GM12873 (cell line): ENCODE results near the gene SLX4IP.

Experiments
- CTCF ChIP-seq: IDR thresholded peaks from 2 replicates; pipeline ENCODE4 v1.5.1; 2012; ENCODE audit warnings: low read depth, mild to moderate bottlenecking, moderate library complexity, low read length, control low read depth; ENCODE audit not compliant: insufficient read depth; ENCODE audit errors: missing control alignments

Gene SLX4IP

GRCh38 chr20:10419550-10420133 is 15.5 kb upstream of the SLX4IP start:
- TF ChIP-seq CTCF, result no peak

DNA sequence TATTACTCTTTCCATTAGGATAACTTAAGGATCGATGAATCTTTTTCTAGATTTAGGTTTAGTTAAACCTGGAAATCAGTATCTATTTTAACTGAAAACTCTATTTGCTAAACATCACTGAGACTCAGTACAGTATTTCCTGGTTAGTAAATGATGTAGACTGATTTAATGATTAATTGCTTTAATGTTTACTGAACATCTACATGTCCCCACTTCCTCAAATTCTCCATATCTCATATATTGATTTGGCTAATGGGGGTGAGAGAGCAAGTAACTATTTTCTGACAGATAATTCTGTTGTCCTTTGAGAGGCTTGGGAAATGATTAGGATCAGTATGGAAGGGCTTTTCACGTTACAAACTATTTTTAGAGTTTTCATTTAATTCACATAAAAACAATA is 11.4 kb upstream of the SLX4IP start:
- TF ChIP-seq CTCF, result no peak

DNA sequence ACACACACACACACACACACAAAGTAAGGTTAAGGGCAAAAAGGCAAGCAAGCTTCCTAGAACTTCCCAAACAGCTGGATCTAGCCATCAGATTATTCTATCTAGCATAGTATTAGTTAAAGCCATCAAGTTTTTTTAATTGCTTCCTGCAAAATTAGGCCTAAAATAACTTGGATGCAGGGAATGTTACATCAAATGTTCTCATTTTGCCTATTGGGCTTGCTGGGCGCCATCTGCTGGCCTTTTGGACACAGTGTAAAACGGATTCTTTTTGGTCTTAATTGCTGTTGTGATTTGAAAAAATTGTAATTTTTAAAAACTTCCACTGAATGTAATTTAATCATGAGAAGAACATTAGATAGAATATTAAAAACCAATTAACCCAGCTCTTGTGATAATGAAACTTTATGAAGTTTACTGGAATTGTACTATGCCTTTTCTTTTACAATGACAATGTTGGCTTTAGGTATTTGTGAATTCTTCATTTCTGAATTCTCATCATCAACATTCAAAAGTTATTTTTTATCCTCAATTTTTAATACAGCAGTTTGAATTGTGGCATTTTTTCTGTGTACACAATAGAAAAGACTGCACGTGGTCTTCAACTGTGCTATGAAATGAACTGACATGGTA is 7.9 kb upstream of the SLX4IP start:
- peak; percentile 76 for TF ChIP-seq CTCF

DNA sequence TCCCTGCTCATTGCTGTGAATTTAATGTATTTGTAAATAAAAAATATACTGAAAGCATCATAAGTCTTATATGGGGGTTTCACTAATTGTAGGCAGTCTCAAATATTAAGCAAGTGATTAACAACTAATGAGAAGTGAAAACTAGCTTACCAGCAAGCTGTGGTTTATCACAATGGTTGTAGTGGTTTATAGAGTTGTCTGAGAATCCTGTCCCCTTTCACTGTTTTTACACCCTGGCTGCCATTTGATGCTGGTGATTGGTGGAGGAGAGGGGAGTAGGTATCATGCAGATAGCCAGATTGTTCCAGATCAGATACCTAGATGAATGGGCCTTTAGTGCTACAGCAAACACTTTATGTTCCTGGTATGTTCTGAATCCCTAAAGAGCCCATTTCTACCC is 7.1 kb upstream of the SLX4IP start:
- no peak for TF ChIP-seq CTCF

GRCh38 chr20:10429443-10429981 is 5.6 kb upstream of the SLX4IP start:
- TF ChIP-seq CTCF, result no peak

- TF ChIP-seq CTCF, result no peak
Observed at GRCh38 chr20:10430000-10430466, 5.1 kb upstream of the SLX4IP start.

DNA sequence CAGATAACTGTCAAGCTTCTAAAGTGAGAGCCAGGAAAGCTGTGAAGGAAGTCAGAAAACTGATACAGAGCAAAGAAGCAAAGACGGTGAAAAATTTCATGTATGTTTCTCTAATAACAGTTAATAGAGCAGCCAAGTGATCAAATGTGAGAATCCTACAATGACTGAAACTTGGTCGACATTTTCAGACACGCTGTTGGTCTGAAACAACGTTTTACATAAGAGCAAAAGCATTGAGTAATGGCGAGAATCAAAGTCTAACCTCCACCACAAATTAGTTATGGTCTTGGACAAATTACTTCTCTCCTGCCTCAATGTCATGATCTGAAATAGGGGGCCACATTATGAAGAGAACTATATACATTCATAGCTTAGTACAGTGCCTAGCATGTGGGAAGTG is 4.4 kb upstream of the SLX4IP start:
- no peak for TF ChIP-seq CTCF
